HepG2 (cell line): ENCODE data around the gene FUT8. TPM values are rescaled to one million over a fixed set of nuclear protein-coding genes. Genes with fewer than 3 reads are reported as not detected.
A peak's percentile ranks its signal among the peaks of the same experiment; 100 is the strongest.

ENCODE experiments used
- ARID5B ChIP-seq: IDR thresholded peaks from 2 replicates; pipeline ENCODE4 v1.4.0; 2020; ENCODE audit warnings: mild to moderate bottlenecking, missing genetic modification reagents
- ASH2L ChIP-seq: fragments of 300-600, 200-600 bp; sonication (generic); IDR thresholded peaks from 2 replicates; pipeline ENCODE4 v1.7.0; 2017; ENCODE audit warnings: low read depth, mild to moderate bottlenecking, moderate library complexity, mixed read lengths, low read length; ENCODE audit not compliant: insufficient read length
- CERS6 ChIP-seq: sonication (generic); formaldehyde crosslinking; IDR thresholded peaks from 2 replicates; pipeline ENCODE4 v1.5.0; 2020; ENCODE audit warnings: missing genetic modification reagents
- EP300 ChIP-seq, 3 experiments: sonication (generic) in 1 of 3; formaldehyde crosslinking in 1 of 3; IDR thresholded peaks; 2 replicates each; pipeline versions ENCODE4 v1.5.1 to v1.6.1; 2011 to 2020; ENCODE audit warnings: low read depth in 2 of 3, low read length in 2 of 3, borderline replicate concordance in 1 of 3, improper control_type of control experiment in 1 of 3, mild to moderate bottlenecking in 1 of 3, missing genetic modification reagents in 1 of 3, moderate library complexity in 1 of 3
- JDP2 ChIP-seq: sonication (generic); formaldehyde crosslinking; IDR thresholded peaks from 2 replicates; pipeline ENCODE4 v1.8.1; 2022; ENCODE audit warnings: missing genetic modification reagents, borderline replicate concordance
- KLF9 ChIP-seq: IDR thresholded peaks from 2 replicates; pipeline ENCODE4 v1.6.1; 2016; ENCODE audit warnings: low read depth
- POLR2A ChIP-seq, 2 experiments: IDR thresholded peaks; 2 replicates each; pipeline ENCODE4 v1.6.1; 2011; ENCODE audit warnings: low read depth in 2 of 2, low read length in 2 of 2, mild to moderate bottlenecking in 1 of 2, moderate library complexity in 1 of 2; ENCODE audit not compliant: insufficient read depth in 1 of 2
- SIN3A ChIP-seq: IDR thresholded peaks from 2 replicates; pipeline ENCODE4 v1.6.1; 2011; ENCODE audit warnings: low read depth, mild to moderate bottlenecking, control low read depth, low read length, borderline replicate concordance
- STAT5B ChIP-seq: sonication (generic); formaldehyde crosslinking; IDR thresholded peaks from 2 replicates; pipeline ENCODE4 v1.4.0; 2020; ENCODE audit warnings: missing genetic modification reagents
- XRCC5 ChIP-seq: fragments of 200-400 bp; formaldehyde crosslinking; optimal IDR thresholded peaks from 2 replicates; pipeline ENCODE3; 2017; ENCODE audit warnings: mild to moderate bottlenecking, low read length
- ZNF512B ChIP-seq: sonication (generic); formaldehyde crosslinking; IDR thresholded peaks from 2 replicates; pipeline ENCODE4 v1.5.1; 2020; ENCODE audit warnings: missing genetic modification reagents, mild to moderate bottlenecking, borderline replicate concordance
- ZNF780A ChIP-seq: sonication (generic); formaldehyde crosslinking; IDR thresholded peaks from 2 replicates; pipeline ENCODE4 v1.8.0; 2022; ENCODE audit warnings: mild to moderate bottlenecking, missing genetic modification reagents, moderate library complexity
- polyA plus RNA-seq, 8 experiments: library from polyadenylated mRNA; depleted of rRNA in 3 of 8; stranded (reverse) in 7 of 8; unstranded in 1 of 8; fragments of >200 nt; fragmentation: Illumina TruSeq in 4 of 8; extraction: Trizol in 4 of 8; gene quantifications; 2 replicates each; pipeline versions ENCODE4 v1.2.1 to v1.2.3, GENCODE V29; 2011 to 2016; ENCODE audit warnings: low read depth in 4 of 8, missing spikeins in 1 of 8, mixed read lengths in 1 of 8; ENCODE audit not compliant: insufficient read depth in 1 of 8
- total RNA-seq, 5 experiments: library from RNA; depleted of rRNA; stranded (reverse); fragments of >200 nt; fragmentation: Illumina TruSeq; extraction: Trizol; gene quantifications; 2 replicates each; pipeline ENCODE4 v1.2.3, GENCODE V29; 2016; ENCODE audit warnings: low read depth in 1 of 5
- TF ChIP-seq, protein P1 (sequence below): sonication (generic); formaldehyde crosslinking; IDR thresholded peaks from 2 replicates; pipeline ENCODE4 v1.4.0; 2020; ENCODE audit warnings: missing genetic modification reagents
- TF ChIP-seq, protein P2 (sequence below): sonication (generic); formaldehyde crosslinking; IDR thresholded peaks from 2 replicates; pipeline ENCODE4 v1.5.1; 2020; ENCODE audit warnings: missing genetic modification reagents, mild to moderate bottlenecking, borderline replicate concordance

The FUT8 gene
- total and polyA plus RNA-seq, 2 of the 13 experiments (the other 11 are each of a cell fraction or from before 2014, with no cell fraction given), result 9.3 to 17.5 TPM

- no peak for TF ChIP-seq ZNF512B (CRISPR knock-in tag)
- TF ChIP-seq, protein P1, sequence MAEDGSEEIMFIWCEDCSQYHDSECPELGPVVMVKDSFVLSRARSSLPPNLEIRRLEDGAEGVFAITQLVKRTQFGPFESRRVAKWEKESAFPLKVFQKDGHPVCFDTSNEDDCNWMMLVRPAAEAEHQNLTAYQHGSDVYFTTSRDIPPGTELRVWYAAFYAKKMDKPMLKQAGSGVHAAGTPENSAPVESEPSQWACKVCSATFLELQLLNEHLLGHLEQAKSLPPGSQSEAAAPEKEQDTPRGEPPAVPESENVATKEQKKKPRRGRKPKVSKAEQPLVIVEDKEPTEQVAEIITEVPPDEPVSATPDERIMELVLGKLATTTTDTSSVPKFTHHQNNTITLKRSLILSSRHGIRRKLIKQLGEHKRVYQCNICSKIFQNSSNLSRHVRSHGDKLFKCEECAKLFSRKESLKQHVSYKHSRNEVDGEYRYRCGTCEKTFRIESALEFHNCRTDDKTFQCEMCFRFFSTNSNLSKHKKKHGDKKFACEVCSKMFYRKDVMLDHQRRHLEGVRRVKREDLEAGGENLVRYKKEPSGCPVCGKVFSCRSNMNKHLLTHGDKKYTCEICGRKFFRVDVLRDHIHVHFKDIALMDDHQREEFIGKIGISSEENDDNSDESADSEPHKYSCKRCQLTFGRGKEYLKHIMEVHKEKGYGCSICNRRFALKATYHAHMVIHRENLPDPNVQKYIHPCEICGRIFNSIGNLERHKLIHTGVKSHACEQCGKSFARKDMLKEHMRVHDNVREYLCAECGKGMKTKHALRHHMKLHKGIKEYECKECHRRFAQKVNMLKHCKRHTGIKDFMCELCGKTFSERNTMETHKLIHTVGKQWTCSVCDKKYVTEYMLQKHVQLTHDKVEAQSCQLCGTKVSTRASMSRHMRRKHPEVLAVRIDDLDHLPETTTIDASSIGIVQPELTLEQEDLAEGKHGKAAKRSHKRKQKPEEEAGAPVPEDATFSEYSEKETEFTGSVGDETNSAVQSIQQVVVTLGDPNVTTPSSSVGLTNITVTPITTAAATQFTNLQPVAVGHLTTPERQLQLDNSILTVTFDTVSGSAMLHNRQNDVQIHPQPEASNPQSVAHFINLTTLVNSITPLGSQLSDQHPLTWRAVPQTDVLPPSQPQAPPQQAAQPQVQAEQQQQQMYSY (CRISPR knock-in tag), result no peak
- no peak for TF ChIP-seq JDP2 (CRISPR knock-in tag)
- peak; percentile 55; the same call in 1 of the 2 replicates for TF ChIP-seq ARID5B (CRISPR knock-in tag)
- no peak for TF ChIP-seq POLR2A (IDR thresholded peaks at IDR 0.05; ENCODE audit: insufficient read depth in 1 of 2, low read depth in 2 of 2, low read length in 2 of 2)
- TF ChIP-seq, protein P2, sequence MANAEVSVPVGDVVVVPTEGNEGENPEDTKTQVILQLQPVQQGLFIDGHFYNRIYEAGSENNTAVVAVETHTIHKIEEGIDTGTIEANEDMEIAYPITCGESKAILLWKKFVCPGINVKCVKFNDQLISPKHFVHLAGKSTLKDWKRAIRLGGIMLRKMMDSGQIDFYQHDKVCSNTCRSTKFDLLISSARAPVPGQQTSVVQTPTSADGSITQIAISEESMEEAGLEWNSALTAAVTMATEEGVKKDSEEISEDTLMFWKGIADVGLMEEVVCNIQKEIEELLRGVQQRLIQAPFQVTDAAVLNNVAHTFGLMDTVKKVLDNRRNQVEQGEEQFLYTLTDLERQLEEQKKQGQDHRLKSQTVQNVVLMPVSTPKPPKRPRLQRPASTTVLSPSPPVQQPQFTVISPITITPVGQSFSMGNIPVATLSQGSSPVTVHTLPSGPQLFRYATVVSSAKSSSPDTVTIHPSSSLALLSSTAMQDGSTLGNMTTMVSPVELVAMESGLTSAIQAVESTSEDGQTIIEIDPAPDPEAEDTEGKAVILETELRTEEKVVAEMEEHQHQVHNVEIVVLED (CRISPR knock-in tag), result no peak
- TF ChIP-seq ZNF780A, result no peak
- TF ChIP-seq XRCC5, result peak; percentile 74
- TF ChIP-seq EP300 (IDR thresholded peaks at IDR 0.05; ENCODE audit: low read depth in 2 of 2, low read length in 2 of 2), result 0 out of 4 replicates have a peak, but pooled peaks of 1 of the 2 experiments have one; percentile 35
- TF ChIP-seq EP300 (CRISPR knock-in tag; IDR thresholded peaks at IDR 0.05; ENCODE audit: borderline replicate concordance), result no peak
- no peak for TF ChIP-seq CERS6 (CRISPR knock-in tag)
- 0 out of 2 replicates have a peak, but pooled peaks have one; percentile 33 for TF ChIP-seq SIN3A
- TF ChIP-seq KLF9 (CRISPR knock-in tag), result no peak
- TF ChIP-seq ASH2L, result peak; percentile 20
- TF ChIP-seq STAT5B (CRISPR knock-in tag), result no peak
Observed at GRCh38 chr14:65594153-65594881, 181.8 kb downstream of the FUT8 start (continued).
